ENCODE measurements around the gene TP53RK.

DNA sequence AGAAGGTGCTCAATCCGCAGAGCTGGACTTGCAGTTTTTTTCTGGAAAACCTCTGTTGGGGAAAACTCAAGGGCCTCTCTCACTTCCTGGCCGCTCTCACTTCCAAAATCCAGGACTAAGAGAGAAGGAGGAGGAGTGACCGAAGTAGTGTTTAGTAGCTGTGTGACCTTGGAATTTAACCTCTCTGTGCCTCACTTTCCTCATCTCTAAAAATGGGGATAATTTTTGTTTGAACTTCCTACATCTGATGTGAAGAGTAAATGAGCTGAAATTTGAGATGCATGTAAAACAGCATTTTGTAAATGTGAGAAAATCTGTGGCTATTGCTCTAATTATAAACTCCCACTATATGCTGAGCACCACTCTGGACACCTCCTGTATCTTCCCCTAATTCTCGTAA lies 43.1 kb downstream of the TP53RK start:
- TF ChIP-seq, protein P1, sequence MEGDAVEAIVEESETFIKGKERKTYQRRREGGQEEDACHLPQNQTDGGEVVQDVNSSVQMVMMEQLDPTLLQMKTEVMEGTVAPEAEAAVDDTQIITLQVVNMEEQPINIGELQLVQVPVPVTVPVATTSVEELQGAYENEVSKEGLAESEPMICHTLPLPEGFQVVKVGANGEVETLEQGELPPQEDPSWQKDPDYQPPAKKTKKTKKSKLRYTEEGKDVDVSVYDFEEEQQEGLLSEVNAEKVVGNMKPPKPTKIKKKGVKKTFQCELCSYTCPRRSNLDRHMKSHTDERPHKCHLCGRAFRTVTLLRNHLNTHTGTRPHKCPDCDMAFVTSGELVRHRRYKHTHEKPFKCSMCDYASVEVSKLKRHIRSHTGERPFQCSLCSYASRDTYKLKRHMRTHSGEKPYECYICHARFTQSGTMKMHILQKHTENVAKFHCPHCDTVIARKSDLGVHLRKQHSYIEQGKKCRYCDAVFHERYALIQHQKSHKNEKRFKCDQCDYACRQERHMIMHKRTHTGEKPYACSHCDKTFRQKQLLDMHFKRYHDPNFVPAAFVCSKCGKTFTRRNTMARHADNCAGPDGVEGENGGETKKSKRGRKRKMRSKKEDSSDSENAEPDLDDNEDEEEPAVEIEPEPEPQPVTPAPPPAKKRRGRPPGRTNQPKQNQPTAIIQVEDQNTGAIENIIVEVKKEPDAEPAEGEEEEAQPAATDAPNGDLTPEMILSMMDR (IDR thresholded peaks at IDR 0.05) = no peak
- no peak for TF ChIP-seq EP300 (IDR thresholded peaks at IDR 0.05)
